ENCODE data around the gene SLC43A1. TPM values are rescaled to one million over a fixed set of nuclear protein-coding genes. Genes with fewer than 3 reads are reported as not detected.

SLC43A1 gene
- total RNA-seq, 1 donor from 2014 or later: 8.4 TPM

DNA sequence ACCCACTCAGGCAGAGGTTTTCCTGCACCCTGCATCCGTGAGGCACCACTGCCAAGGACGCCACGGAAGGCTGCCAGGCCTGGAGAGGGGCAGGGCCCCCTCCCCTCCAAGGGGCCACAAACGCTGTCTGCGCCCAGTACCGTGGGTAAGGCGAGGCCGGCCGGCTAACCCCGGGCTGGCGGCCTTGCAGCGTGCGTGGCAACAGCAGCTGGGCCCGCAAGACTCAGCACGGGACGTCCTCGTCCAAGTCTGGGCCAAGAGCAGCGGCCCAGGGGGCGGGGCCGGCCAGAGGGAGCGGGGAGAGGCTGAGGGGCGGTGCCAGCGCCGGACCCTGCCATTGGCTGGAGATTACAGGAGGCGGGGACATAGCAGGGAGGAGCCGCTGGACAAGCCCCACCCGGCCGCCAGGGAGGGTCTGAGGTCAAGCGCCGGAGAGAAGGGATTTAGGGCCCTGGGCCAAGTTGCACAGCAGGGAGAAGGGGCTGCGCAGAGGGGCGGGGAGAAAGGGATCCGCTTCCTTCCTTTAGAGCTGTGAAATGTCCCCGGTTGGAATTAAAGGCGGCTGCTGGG, 16.0 kb downstream of the SLC43A1 start:
- DNase-seq (ENCODE audit: low spot score): peak; percentile 98

DNA sequence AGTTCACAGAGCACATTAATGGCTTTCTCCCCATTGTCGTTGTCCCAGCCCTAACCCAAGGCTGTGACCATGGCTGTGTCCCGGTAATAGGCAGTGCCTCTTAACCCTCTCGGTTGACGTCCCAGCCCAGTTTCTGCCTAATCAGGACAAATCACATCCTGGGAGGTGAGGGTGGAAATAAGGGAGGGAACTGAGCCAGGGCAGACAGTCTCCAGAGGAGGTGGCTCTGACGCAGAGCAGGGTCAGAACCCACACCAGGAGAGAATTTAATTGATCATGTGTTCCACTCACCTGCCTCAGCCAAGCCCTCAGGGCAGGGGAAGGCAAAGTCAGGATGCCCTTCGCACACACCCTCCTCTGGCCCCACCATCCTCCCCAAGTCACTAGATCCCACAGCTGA, 17.0 kb downstream of the SLC43A1 start:
- no peak for DNase-seq (ENCODE audit: low spot score)

DNA sequence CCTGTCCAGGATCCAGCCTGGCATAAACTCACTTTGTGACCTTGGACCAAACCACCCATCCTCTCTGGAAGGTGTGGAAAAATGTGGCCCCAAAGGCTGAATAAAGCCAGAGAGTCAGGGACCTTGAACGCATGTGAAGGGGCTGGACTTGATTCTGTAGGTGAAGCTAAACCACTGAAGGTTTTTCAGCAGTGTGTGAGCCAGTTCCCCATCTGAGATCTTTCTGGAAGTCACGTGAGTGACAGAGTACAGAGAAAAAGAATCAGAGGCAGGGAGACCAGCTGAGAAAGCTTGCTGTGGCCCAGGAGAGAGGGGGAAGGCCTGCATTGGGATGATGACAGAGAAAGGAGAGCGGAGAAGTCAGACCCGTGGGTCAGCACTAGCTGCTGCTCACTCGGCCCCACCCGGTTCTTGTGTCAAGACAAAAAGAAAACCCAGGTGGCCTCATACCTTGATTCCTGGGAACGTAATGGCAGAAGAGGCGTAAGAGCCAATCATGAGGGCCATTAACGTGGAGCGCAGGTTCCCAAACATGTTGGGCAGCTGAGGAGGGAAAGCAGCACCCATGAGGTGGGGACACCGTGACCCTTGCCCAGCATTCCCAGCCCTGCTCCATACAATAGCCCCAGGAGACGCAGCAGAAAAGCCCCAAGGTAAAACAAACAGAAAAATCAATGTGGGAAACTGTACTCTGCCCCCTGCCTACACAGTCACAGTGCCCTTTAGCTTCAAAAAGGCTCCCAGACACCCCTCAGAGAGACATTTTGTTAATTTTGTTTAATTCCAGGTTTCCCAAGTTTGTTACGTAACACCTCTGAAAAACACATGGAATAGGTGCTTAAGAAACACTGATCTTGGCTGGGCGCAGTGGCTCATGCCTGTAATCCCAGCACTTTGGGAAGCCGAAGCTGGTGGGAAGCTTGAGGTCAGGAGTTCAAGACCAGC, 17.9 kb downstream of the SLC43A1 start:
- DNase-seq (ENCODE audit: low spot score): no peak

DNA sequence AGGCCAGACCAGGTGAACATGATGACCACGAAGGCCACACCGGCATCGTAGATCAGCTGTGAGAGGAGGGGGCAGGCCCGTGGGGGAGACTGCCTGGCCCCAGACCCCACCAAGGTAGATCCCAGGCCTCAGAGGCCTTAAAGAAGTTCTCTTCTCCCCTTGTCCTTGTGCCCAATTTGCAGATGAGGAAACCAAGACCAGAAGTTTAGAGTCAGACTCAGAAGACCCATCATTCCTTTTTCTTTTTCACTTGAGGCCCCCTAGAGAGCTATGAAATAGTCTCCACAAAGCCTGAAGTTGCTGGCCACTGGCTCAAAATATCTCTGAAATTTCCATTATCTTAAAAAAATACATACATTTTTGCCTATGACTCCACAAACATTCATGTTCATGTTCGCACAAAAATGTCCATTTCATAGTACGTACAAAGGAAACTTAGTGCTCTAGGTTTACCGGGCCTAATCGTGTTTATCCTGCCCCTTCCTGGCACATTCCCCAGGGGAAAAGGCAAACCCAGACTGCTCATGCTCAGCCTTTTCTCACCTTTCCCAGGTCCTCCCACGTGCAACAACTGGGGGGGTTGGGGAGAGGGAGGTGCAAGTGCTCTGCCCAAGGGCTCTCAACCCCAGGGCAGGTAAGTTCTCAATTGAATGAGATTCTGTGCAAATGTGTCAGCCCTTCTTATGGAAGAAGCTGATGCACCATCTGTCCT, 19.2 kb downstream of the SLC43A1 start:
- DNase-seq (ENCODE audit: low spot score): no peak

DNA sequence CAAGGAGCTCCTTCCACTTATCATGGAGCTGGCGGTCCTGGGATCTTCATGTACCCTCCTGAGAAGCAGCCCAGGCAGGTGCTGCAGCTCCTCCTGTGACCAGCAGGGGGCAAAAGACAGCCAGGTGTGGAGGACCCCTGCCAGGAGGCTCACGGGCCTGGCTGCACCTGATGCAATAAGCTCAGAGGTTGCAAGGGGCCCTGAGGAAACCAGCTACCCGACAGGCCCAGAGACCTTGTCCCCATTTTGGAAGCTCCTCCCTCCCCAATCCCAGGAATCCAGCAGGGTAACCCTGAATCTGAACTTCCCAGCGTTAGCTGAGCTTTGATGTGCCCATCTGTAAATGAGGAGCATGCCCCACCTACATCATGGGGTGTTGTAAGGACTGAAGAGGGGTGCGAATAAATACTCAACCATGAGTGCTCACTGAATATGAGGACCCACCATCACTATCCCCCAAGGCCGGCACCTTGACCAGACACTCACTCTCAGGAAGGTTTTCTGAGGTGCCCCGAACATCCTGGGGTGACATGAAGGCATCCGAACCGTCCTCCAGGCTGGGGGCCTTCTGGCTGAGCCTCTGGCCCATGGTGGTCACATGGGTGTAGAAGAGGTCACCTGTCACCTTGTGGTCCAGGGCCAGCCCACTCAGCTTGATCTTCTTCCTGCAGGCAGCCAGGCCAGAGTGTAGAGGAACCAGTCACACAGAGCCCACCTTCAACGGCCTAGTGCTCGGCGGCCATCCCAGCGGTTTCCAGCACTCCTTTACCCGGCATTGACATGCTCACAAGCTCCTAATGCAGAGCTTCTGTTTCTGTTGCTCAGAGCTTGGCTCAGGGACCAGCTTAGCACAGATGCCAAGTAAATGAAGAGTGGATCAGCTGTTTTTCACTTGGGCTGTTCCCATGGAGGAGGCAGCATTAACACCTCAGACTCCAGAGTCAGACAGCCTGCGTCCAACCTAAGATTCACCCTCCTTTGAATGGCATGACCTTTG, 21.7 kb downstream of the SLC43A1 start:
- no peak for DNase-seq (ENCODE audit: low spot score)

DNA sequence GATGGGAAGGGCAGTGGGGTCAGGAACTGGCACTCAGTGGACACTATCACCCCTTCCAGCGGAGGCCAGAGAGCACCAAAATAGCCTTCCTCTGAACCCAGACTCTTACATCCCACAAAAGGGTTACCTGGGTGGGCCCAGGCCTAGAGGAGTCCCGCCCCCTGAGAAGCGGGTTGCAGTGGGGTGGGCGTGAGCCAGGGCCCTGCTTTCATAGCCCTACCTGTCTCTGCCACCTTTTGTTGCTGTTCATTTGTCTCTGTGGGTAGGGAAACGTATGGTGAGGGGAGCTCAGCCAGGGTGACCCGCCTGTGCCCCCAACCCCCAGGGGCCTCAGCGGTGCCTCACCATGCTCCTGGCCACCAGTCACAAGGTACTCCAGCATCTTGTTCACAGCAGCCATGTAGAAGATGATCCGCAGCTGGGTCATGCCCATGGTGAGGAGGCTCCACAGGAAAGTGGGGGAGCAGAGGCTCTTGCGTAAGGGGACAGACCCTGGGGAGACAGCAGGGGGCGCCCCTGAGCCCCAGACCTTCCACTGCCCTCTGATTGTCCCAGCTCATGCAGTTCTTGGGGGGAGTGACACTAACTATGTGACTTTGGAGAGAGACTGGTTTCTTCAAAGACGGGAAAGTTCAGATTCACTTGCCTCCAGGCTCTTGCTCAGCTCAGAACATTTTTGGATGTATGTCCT, 24.0 kb downstream of the SLC43A1 start:
- no peak for DNase-seq (ENCODE audit: low spot score)

DNA sequence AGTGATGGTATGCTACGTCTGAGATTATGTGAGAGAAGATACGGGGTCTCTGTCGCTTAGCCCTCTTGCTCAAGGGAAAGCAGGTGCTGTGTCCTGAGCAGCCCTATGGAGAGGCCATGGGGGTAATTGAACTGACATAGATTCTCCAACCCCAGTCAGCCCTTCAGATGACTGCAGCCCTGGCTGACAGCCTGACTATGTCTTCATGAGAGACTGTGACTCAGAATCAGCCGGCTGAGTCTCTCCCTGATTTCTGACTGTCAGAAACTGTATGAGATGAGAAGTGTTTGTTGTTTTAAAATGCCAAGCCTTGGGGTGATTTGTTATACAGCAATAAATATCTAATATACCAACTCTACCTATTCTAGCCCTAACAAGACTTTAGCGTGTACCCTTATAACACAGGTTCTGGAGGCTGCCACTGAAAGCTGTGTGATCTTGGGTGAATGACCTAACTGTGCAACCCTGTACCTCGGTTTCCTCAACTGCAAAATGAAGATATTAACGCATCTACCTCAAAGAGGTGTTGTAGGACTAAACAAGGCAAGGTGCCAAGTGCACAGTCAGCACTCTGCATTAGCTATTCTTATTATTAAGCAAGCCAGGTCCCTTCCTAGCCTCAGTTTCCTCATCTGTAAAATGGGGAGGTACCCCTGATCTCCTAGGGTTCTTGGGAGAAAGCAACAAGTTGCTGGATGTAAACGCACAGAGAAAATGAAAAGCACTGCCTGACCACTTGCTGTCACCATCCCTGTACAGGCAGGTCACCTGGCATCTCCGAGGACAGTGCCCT, 24.9 kb downstream of the SLC43A1 start:
- no peak for DNase-seq (ENCODE audit: low spot score)

DNA sequence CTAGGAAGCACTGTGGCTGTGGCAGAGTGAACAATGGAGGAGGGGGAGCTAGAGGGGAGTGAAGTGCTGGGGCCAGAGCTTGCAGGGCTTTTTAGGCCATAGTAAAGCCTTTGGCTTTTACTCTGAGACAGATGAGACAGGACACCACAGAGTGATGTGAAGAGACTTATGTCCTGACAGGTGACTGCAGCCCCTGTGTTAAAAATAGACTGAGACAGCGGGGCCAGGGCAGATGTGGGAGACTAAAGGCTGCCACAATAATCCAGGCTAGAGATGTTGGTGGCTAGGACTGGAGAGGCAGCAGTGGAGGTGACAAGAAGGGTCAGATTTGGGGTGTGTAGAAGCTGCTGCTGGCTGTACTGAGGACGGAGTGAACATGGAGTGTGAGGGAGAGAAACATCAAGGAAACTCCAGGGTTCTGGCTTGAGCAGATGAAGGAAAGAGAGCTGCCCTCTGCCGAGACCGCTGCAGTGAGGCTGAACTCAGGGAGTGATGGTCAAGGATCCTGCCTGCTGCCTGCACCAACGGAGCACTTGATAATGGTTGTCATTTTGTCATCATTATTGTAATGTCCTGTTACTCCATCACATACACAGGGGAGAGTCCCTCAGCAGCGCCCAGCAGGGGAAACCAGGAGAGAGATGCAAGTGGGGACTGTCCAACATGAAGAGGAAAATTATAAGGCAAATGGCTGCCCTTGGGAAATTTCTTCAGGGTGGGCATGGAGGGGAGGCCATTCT, 27.4 kb downstream of the SLC43A1 start:
- DNase-seq (ENCODE audit: low spot score): no peak

DNA sequence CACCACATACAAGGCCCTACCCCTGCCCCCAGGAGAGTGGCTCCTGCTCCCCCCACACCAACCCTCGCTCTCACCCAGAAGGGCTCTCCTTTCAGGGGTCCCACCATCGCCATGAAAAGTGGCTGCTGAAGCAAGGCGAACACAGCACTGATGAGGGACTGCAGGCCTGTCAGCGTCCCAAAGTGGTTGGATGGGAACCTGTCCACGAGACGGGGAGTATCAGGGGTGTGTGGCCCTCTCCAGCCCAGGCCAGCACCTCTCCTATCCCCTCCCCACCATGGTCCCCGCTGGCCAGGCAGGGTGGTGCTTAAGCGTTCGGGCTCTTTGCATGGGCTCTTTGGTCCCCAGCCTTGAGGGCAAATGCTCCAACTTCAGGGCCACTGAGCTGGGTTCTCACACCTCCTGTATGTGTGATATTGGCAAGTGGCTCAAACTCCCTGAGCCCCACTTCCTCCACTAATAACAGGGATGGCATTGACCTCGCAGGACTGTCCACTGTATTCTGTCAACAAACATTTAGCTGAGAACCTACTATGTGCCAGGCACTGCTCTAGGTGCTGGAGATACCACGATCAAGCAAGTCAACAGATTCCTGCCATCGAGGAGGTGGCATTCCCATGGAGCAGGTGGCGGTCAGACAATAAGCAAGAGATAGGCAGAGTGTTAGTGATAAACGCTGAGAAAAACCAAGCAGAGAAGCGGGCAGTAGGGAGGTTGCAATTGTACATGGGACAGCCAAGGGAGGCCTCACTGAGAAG, 28.3 kb downstream of the SLC43A1 start:
- no peak for DNase-seq (ENCODE audit: low spot score)

DNA sequence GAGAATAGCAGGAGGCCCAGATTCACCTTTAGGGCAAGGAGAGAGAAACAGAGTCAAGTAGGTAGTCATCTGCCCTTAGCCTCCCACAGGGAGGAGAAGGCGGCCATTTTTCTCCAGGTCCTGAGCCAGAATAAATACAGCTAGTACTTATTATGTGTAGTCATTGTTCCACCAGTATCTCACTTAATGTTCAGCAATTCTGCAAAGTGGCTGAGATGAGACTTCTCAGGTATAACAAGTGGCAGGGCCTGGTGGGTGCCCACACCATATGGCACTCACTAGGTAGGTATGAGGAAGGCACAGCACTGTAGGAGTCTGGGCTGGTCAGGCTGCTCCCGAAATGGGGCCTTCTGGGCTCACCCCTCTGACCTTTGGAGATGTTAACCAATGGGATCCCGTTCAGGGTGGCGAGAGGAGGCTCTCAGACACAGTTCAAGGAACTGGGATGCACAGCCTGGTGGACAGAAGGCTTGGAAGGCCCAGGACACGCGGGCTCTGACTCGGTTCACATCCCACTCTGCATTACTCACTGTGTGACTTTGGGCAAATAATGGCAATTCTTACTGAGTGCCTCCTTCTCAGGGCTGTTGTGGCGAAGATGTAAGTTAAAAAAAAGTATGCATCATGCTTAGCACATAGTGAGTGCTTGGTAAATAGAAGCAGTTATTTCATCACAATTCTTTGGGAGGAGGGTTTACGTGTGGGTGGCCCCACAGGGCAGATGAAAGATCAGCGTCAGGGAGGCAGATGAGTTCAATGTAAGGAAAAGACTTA, 30.1 kb downstream of the SLC43A1 start:
- no peak for DNase-seq (ENCODE audit: low spot score)

DNA sequence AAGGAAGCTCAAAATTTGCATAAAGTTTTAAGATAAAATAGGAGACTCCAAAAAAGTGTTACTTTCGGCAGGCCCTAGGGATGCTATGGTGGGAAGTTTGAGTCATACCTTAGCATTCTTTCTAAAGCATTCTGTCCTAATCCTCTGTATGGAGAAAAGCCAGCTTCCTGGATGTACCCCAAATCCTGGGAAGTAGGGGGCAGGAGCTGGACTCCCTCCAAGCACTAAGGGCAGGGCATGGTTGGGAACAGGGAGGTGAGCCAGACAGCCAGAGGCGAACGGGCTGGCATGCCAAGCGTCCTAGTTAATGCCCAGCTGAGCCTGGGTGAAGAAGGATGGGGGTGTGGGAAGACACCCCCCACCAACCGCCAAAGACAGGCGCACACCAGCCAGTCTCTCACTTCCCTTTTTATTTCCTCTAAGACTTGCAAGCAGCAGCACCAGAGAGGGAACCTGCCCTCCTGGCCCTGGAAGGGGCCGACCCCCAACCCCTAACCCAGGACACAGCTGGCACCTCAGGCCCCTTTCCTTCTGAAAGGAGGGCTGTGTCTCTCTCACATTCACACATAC, 31.3 kb downstream of the SLC43A1 start:
- DNase-seq (ENCODE audit: low spot score): no peak

DNA sequence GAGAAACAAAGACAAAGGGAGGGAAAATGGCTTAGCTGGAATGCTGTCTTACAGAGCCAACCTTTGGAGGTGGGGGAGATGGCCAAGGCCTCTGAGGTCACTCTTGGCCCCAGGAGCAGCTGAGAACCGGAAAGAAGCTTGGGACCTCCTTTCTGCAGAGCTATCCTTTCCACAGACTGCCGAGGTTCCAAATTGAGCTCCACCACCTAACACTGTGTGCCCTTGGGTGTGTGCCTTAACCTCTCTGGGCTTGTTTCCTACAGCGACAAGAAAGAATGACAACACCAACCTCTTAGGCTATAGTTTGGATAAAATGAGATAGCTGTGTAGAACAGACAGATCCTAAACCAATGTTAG, 32.0 kb downstream of the SLC43A1 start:
- DNase-seq (ENCODE audit: low spot score): no peak

DNA sequence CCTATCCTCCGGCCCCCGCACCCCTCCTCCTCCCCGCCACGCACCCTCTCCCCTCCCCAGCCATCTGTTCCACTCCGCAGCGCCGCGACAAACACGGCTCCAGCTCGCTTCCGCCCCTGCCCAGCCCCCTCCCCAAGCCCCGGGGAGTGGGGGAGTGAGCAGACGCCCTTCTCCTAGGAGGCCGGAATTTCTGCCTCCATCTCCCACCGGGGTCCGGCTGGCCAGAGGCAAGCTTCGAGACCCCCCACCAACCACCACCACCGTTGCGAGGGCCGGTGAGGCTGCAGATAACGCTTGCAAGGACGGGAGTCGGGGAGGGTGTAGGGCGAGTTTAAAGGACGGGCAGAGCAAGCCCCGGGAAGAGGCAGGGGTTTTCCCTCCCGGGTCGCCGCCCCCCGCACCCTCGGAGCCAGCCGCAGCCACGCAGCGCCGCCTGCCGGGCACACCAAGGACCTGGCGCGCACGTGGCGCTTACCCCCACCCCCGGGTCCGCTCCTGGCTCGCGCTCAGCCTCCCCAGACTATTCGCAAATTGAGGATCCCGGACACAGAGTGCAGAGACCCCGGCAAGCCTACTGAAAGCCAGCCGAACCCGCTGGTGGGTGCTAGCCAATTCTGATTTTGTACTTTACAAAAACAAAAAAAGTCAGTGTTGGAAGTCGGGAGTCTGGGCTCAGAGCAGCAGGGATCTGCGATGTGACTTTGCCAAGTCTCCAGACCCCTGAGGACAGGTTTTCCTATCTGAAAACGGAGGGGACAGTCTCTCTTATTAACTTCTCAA, 32.5 kb downstream of the SLC43A1 start:
- no peak for DNase-seq (ENCODE audit: low spot score)

DNA sequence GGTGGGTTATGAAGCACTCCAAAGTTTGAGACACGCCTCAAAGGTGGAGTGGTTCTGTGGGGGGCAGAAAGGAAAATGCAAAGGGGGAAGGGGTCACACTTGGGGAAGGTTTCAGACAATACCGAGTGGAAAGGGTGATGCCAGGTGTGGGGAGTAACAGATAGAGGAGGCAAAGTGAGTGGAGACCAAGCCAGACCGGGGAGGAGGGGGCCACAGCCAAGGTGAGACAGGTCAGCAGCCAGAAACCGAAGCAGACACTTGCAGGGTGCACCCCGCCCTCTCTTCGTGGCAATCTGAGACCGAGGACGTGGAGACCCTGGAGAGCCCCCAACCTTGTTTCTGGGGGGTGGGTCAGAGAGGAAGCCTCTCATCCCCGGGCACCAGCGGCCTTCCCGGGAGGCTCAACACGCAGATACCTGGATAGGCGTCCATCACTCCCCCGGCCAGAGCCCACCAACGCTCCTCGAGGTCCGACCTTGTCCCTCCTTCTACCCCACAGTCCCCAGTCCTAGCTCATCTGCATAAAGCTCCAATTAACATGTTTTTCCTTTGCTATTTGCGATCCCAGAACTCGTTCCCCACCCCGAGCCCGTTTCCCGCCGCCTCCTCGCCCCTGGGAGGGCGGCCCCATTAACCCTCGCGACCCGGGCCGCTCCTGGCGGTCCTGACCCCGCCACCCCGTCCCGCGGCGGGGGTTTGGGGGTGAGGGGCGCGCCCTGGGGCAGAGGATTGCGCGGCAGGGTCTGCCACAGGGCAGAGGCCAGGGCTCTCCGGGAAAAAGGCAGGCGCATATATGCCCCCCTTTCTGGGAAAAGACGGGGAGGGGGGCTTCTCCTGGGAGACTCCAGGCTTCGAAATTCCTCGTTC, 33.4 kb downstream of the SLC43A1 start:
- no peak for DNase-seq (ENCODE audit: low spot score)

DNA sequence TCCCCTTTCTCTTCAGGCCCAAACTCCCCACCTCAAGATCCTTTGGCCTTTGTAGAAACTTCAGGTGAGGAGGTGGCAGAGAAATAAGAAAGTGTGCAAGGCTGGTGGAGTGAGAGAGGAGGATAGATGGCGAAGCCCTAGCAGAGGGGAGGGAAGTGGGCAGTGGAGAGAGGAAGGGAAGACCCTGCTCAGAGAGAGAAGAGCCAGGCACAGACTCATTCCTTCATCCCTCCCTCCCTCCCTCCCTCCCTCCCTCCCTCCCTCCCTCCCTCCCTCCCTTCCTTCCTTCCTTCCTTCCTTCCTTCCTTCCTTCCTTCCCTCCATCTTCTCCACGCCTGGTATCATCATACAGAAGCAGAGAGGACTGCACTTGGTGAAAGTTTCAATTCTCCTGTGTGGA, 34.2 kb downstream of the SLC43A1 start:
- no peak for DNase-seq (ENCODE audit: low spot score)

All from mesenteric fat pad (tissue), 1 donor.